ENCODE results near the gene NEDD8.

- TF ChIP-seq POLR2A (IDR thresholded peaks at IDR 0.05) (no peak), CTCF (IDR thresholded peaks at IDR 0.05) (no peak)
Measured at GRCh38 chr14:24235804-24236688, 3.9 kb upstream of the NEDD8 start.

Data from right lobe of liver (tissue), 4 donors.